ENCODE data around the gene GDF11. TPM values are rescaled to one million over a fixed set of nuclear protein-coding genes. Genes with fewer than 3 reads are reported as not detected.

GDF11 gene
- total RNA-seq, 1 donor from 2014 or later, result 6.1 TPM

- DNase-seq (ENCODE audit: low spot score in 2 of 2), result no peak
These were observed 28.8 kb downstream of the GDF11 start for GRCh38 chr12:55771736-55772135.

GRCh38 chr12:55777856-55778255, 34.9 kb downstream of the GDF11 start:
- no peak for DNase-seq (ENCODE audit: low spot score in 2 of 2)
- no peak for FAIRE-seq

More at GRCh38 chr12:55771736-55772135, 28.8 kb downstream of the GDF11 start:
- FAIRE-seq, result no peak

- DNase-seq (ENCODE audit: low spot score in 2 of 2) (no peak), FAIRE-seq (no peak)
These were observed 37.8 kb downstream of the GDF11 start for GRCh38 chr12:55780685-55781084.

GRCh38 chr12:55788546-55788945, 45.6 kb downstream of the GDF11 start:
- no peak for DNase-seq (ENCODE audit: low spot score in 2 of 2)
- no peak for FAIRE-seq

GRCh38 chr12:55789171-55789570, 46.2 kb downstream of the GDF11 start:
- no peak for FAIRE-seq
- no peak for DNase-seq (ENCODE audit: low spot score in 2 of 2)

- DNase-seq (ENCODE audit: low spot score in 2 of 2), result no peak
- FAIRE-seq, result no peak
These were observed 47.0 kb downstream of the GDF11 start for GRCh38 chr12:55789893-55790292.

- no peak for DNase-seq (ENCODE audit: low spot score in 2 of 2)
- FAIRE-seq, result no peak
These were observed 53.0 kb downstream of the GDF11 start for GRCh38 chr12:55795950-55796349.

- FAIRE-seq (no peak), DNase-seq (ENCODE audit: low spot score in 2 of 2) (peak; percentile 24 to 38)
These were observed 54.1 kb downstream of the GDF11 start for GRCh38 chr12:55797068-55797467.

- no peak for DNase-seq (ENCODE audit: low spot score in 2 of 2)
These were observed 54.6 kb downstream of the GDF11 start for GRCh38 chr12:55797550-55797949.

More at GRCh38 chr12:55797550-55797949, 54.6 kb downstream of the GDF11 start:
- no peak for FAIRE-seq

Small RNA genes lying within 50 kb of the gene (small RNA-seq; reads per million reads assigned to genes)
- not detected for gene AC009779.1
- not detected for gene RF00017

Other genes starting within 250 kb of the GDF11 start
- not detected for gene OR6C4, start 193.5 kb upstream of the GDF11 start, total RNA-seq
- gene OR2AP1, start 170.7 kb upstream of the GDF11 start, total RNA-seq, result not detected
- not detected for gene OR10P1, start 106.2 kb upstream of the GDF11 start, total RNA-seq
- 3.7 TPM for gene ITGA7, start 35.2 kb upstream of the GDF11 start, total RNA-seq
- gene BLOC1S1, start 27.1 kb upstream of the GDF11 start, total RNA-seq, result 21.2 TPM
- 4.5 TPM for gene RDH5, start 22.7 kb upstream of the GDF11 start, total RNA-seq
- gene CD63, start 14.1 kb upstream of the GDF11 start, total RNA-seq, result 227 TPM
- 66.4 TPM for gene SARNP, start 74.6 kb downstream of the GDF11 start, total RNA-seq
- 4.5 TPM for gene ORMDL2, start 74.9 kb downstream of the GDF11 start, total RNA-seq
- gene DNAJC14, start 86.5 kb downstream of the GDF11 start, total RNA-seq, result 42.0 TPM
- gene MMP19, start 99.8 kb downstream of the GDF11 start, total RNA-seq, result not detected
- gene PYM1, start 184.8 kb downstream of the GDF11 start, total RNA-seq, result 22.4 TPM
- 7.7 TPM for gene DGKA, start 188.0 kb downstream of the GDF11 start, total RNA-seq
- gene PMEL, start 222.9 kb downstream of the GDF11 start, total RNA-seq, result not detected
- gene CDK2, start 223.7 kb downstream of the GDF11 start, total RNA-seq, result 5.3 TPM
- 33.0 TPM for gene RAB5B, start 231.0 kb downstream of the GDF11 start, total RNA-seq

Measured in frontal cortex (tissue), 4 donors.